K562 (cell line): ENCODE measurements around the gene ATG4D. TPM values are rescaled to one million over a fixed set of nuclear protein-coding genes. Genes with fewer than 3 reads are reported as not detected.

Source experiments
- ARID3A ChIP-seq: IDR thresholded peaks from 2 replicates; pipeline ENCODE4 v1.6.1; 2012; ENCODE audit warnings: low read depth, low read length, improper control_type of control experiment, borderline replicate concordance
- ARID3B ChIP-seq: fragments of 250-450 bp; sonication (Bioruptor Pico); IDR thresholded peaks from 2 replicates; pipeline ENCODE4 v1.4.0; 2020; ENCODE audit warnings: borderline replicate concordance
- ARID4B ChIP-seq: sonication (generic); formaldehyde crosslinking; IDR thresholded peaks from 2 replicates; pipeline ENCODE4 v1.8.0; 2022; ENCODE audit warnings: mild to moderate bottlenecking, missing genetic modification reagents
- ATF1 ChIP-seq, 2 experiments: fragments of 450-650 bp in 1 of 2; IDR thresholded peaks; 2 replicates each; pipeline ENCODE4 v1.6.1; 2016; ENCODE audit warnings: missing compliant biosample characterization in 1 of 2, missing genetic modification characterization in 1 of 2
- DIDO1 ChIP-seq: fragments of 450-650 bp; IDR thresholded peaks from 2 replicates; pipeline ENCODE4 v1.6.1; 2016; ENCODE audit warnings: low read depth, missing biosample characterization, missing genetic modification characterization
- DPF2 ChIP-seq: fragments of 450-650 bp; IDR thresholded peaks from 2 replicates; pipeline ENCODE4 v1.6.1; 2016
- ELK3 ChIP-seq: fragments of 450-650 bp; formaldehyde crosslinking; IDR thresholded peaks from 2 replicates; pipeline ENCODE4 v1.4.0; 2020; ENCODE audit warnings: mild to moderate bottlenecking
- ETS2 ChIP-seq: IDR thresholded peaks from 2 replicates; pipeline ENCODE4 v1.6.1; 2016; ENCODE audit warnings: borderline replicate concordance, missing genetic modification characterization, mild to moderate bottlenecking, moderate library complexity, missing compliant biosample characterization; ENCODE audit not compliant: poor library complexity, severe bottlenecking
- FOXP1 ChIP-seq: sonication (generic); formaldehyde crosslinking; IDR thresholded peaks from 2 replicates; pipeline ENCODE4 v1.8.0; 2022; ENCODE audit warnings: mild to moderate bottlenecking, missing genetic modification reagents
- HES1 ChIP-seq: fragments of 450-650 bp; IDR thresholded peaks from 2 replicates; pipeline ENCODE4 v1.6.1; 2016; ENCODE audit warnings: low read depth, mild to moderate bottlenecking, moderate library complexity
- KDM2B ChIP-seq: fragments of 250-450 bp; sonication (Bioruptor Pico); IDR thresholded peaks from 2 replicates; pipeline ENCODE4 v1.8.0; 2021; ENCODE audit warnings: mild to moderate bottlenecking, moderate library complexity
- PPARD ChIP-seq: fragments of 250-450 bp; sonication (Bioruptor Pico); IDR thresholded peaks from 2 replicates; pipeline ENCODE4 v1.8.0; 2022; ENCODE audit warnings: inconsistent platforms, mild to moderate bottlenecking, moderate library complexity
- SMAD4 ChIP-seq: fragments of 250-450 bp; sonication (Bioruptor Pico); conservative IDR thresholded peaks from 2 replicates; pipeline ENCODE4 v1.8.0; 2021; ENCODE audit warnings: inconsistent platforms, mild to moderate bottlenecking, moderate library complexity
- SNAPC5 ChIP-seq: fragments of 250-450 bp; sonication (Bioruptor Pico); IDR thresholded peaks from 2 replicates; pipeline ENCODE4 v1.8.0; 2021; ENCODE audit warnings: moderate library complexity, mild to moderate bottlenecking, inconsistent platforms
- TSC22D4 ChIP-seq: fragments of 450-650 bp; IDR thresholded peaks from 2 replicates; pipeline ENCODE4 v1.6.1; 2016; ENCODE audit warnings: missing genetic modification characterization, missing biosample characterization, control low read depth
- ZKSCAN3 ChIP-seq: fragments of 250-450 bp; sonication (Bioruptor Pico); IDR thresholded peaks from 2 replicates; pipeline ENCODE4 v1.4.0; 2020
- ZNF316 ChIP-seq: fragments of 450-650 bp; IDR thresholded peaks from 2 replicates; pipeline ENCODE4 v1.6.1; 2016
- ZNF766 ChIP-seq: fragments of 200-800 bp; sonication (Bioruptor generic); conservative IDR thresholded peaks from 2 replicates; pipeline ENCODE4 v1.6.1; 2016; ENCODE audit warnings: missing genetic modification characterization, missing compliant biosample characterization
- polyA plus RNA-seq, 8 experiments: library from polyadenylated mRNA; depleted of rRNA in 4 of 8; stranded (reverse) in 5 of 8; unstranded in 3 of 8; fragments of >200 nt; fragmentation: Nextera tagmentation in 2 of 8; fragmentation: Illumina TruSeq in 1 of 8; extraction: Ambion mirVana in 2 of 8; extraction: Trizol in 1 of 8; gene quantifications; 2 replicates each; pipeline versions ENCODE4 v1.2.1 to v1.2.3, GENCODE V29; 2011 to 2014; ENCODE audit warnings: inconsistent platforms in 1 of 8, missing spikeins in 1 of 8
- total RNA-seq, 7 experiments: library from RNA; depleted of rRNA in 6 of 7; stranded (reverse); fragments of >200 nt in 6 of 7; fragmentation: Illumina TruSeq in 2 of 7; extraction: Trizol in 2 of 7; gene quantifications; 2 replicates each; pipeline versions ENCODE4 v1.2.1 to v1.2.3, GENCODE V29; 2011 to 2021; ENCODE audit warnings: low replicate concordance in 1 of 7

The ATG4D gene
- total and polyA plus RNA-seq, 9 of the 15 experiments (the other 6 are each of a cell fraction or from before 2014, with no cell fraction given) = 0.51 to 66.1 (median 22.9) TPM

GRCh38 chr19:10503002-10503789 lies 40.5 kb upstream of the ATG4D start, which contains the start of gene KEAP1 (continued):
- TF ChIP-seq ATF1 (CRISPR knock-in tag; IDR thresholded peaks at IDR 0.05) (no peak), ATF1 (tag; IDR thresholded peaks at IDR 0.05) (no peak; the same call in 1 of the 2 replicates), SNAPC5 (CRISPR knock-in tag) (no peak), DPF2 (peak; percentile 83), TSC22D4 (tag) (no peak), HES1 (peak; percentile 38; the same call in 1 of the 2 replicates), ZKSCAN3 (CRISPR knock-in tag) (no peak), DIDO1 (tag) (no peak), ARID3B (peak; percentile 84; the same call in 1 of the 2 replicates), ARID4B (no peak; the same call in 1 of the 2 replicates), ZNF766 (CRISPR knock-in tag) (no peak), PPARD (CRISPR knock-in tag) (no peak), ZNF316 (no peak), ARID3A (no peak), FOXP1 (CRISPR knock-in tag) (no peak; the same call in 1 of the 2 replicates), ETS2 (no peak), SMAD4 (CRISPR knock-in tag) (peak; percentile 73), ELK3 (no peak), KDM2B (CRISPR knock-in tag) (no peak)
